NCI-H460 (cell line): ENCODE results near the gene FBXO2. TPM values are rescaled to one million over a fixed set of nuclear protein-coding genes. Genes with fewer than 3 reads are reported as not detected.

Experiments
- DNase-seq: peaks from one replicate; pipeline ENCODE4 v3.0.0-alpha.2; 2016; ENCODE audit warnings: low read depth; ENCODE audit errors: extremely low read depth
- total RNA-seq: library from RNA; depleted of rRNA; stranded (reverse); fragments of >200 nt; shearing (Covaris generic); gene quantifications from 2 replicates; pipeline ENCODE4 v1.2.3, GENCODE V29; 2014; rRNA removed

FBXO2 gene
- total RNA-seq, 1 experiment from 2014 or later, result 0.50 TPM

DNA sequence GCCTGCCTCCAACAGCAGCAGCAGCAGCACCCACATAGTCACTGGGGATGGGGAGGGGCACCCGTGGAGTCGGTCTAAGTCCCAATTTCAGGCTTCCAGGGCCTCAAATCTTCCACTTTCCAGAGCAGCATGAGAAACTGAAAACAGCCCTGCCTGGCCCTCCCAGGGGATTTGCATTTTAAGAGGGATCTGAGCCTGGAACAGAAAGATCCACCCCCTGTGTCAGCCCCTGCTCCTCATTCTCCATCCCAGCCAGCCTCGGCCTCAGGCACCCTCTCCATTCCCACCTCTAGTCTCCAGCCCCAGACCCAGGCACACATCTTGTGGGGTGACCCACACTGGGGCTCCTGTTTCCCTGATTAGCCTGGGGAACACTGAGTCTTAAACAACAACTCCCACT lies 51.8 kb downstream of the FBXO2 start:
- DNase-seq, result no peak

DNA sequence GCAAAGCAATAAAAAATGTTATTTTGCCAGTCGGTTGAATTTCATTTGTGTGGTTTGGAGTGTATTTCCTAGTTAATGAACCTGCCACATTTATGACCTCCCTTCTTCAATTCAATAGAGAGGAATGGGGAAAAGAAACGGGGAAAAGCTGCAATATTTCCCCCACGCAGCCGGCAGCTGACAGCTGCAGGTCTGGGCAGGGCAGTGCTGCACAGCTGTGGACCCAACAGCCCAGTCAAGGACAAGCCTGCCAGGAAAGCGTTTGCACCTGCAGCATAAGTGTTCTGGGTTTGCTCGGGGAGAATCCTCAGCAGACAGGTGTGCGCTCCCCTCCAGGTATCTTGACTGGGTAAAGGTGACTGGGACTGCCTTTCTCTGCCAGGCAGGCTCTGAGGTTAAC lies 53.4 kb downstream of the FBXO2 start:
- DNase-seq, result no peak

DNA sequence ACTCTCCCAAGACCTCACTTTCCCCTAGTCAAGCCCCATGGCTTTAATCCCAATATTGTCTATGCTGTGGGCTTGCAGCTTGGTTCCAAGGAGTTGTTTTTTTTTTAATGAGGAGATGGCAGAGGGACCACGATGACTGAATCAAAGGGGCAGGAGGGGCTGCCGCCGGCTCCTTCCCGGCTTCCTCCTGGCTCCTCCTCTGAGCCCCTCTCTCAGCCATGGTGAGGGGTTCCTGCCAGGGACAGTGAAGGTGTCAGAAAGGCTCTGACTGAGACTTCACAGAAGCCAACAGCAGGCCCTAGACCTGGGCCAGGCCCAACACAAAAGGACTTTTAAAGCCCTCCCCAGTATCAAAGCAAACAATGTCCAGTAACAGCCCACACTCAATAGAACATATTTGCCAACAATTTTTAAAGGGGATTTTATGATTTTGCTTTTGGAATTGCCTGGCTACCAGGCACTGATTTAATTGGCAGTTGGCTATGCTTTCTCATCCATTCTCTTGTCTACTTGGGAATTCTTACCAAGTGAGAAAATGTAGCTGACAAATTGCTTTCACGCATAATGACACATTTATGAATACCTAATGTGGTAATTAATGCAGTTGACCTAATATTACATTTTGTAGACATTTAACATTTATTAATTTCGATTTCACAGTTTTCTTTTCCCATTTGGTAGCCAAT lies 54.2 kb downstream of the FBXO2 start:
- DNase-seq, result no peak

DNA sequence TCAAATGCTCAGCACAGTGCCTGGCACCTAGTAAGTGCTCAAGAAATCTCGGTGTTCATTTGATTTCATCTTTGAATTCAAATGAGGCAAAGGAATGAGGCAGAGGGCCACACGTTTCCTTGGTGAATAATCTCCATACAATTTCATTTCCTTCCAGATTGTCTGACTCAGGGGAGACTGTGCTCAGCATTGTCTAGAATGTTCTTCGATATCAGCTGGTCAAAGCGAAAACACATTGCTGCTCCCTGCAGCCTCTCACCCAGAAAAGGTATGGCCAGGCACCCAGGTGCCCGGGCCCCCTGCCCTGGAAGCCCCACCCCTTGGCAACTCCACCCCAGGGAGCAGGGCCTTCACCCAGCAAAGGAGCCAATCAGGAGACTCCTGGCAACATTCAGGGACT lies 55.8 kb downstream of the FBXO2 start:
- no peak for DNase-seq

Other genes starting within 250 kb of the FBXO2 start
- 0.03 and 0.07 TPM in 2 replicates for gene DISP3, start 175.3 kb downstream of the FBXO2 start, total RNA-seq
- gene FBXO44, start 448 bp upstream of the FBXO2 start, total RNA-seq, result 8.2 and 9.1 TPM in 2 replicates
- 6.8 and 10.4 TPM in 2 replicates for gene FBXO6, start 9.8 kb upstream of the FBXO2 start, total RNA-seq
- gene MAD2L2, start 26.7 kb upstream of the FBXO2 start, total RNA-seq, result 49.5 and 51.2 TPM in 2 replicates
- gene DRAXIN, start 37.3 kb upstream of the FBXO2 start, total RNA-seq, result 0.02 and 0.03 TPM in 2 replicates
- gene AGTRAP, start 81.7 kb upstream of the FBXO2 start, total RNA-seq, result 29.1 and 34.3 TPM in 2 replicates
- 0.14 TPM in 1 of 2 replicates, not detected in the other for gene C1orf167, start 107.8 kb upstream of the FBXO2 start, total RNA-seq
- 5.2 and 6.0 TPM in 2 replicates for gene MTHFR, start 151.5 kb upstream of the FBXO2 start, total RNA-seq
- gene CLCN6, start 151.8 kb upstream of the FBXO2 start, total RNA-seq, result 4.0 and 6.5 TPM in 2 replicates
- not detected in 2 replicates for gene NPPA, start 193.4 kb upstream of the FBXO2 start, total RNA-seq
- not detected in 2 replicates for gene NPPB, start 204.5 kb upstream of the FBXO2 start, total RNA-seq